PC-3 (cell line): Measurements from ENCODE around the gene GPC4. TPM values are rescaled to one million over a fixed set of nuclear protein-coding genes. Genes with fewer than 3 reads are reported as not detected.
A peak's percentile ranks its signal among the peaks of the same experiment; 100 is the strongest.
"Not testable (repeated sequence)": the region's sequence is repeated elsewhere in the genome, so short reads cannot be mapped to it uniquely, and the experiment has no call there.

Experiments
- ATAC-seq: fragments of 200-7000 bp; cut with Tn5 transposase; 2 replicates; pipeline ENCODE4 v1.9.1; 2020; ENCODE audit warnings: mild to moderate bottlenecking, moderate library complexity
- BruUV-seq: library from RNA; stranded (reverse); fragments of 400-500 nt; replicated peaks from 2 replicates; lab custom pipeline; 2021; lab: Mats Ljungman, UMichigan
- CTCF ChIA-PET: fragments of 300-600 bp; sonication (Branson Sonifier 250); formaldehyde crosslinking; loops from one replicate; lab custom pipeline; 2022; ENCODE audit warnings: antibody characterized with exemption; lab: Charles Lee
- POLR2A ChIA-PET: fragments of 300-600 bp; sonication (Branson Sonifier 250); formaldehyde crosslinking; loops from one replicate; lab custom pipeline; 2022; ENCODE audit warnings: antibody characterized with exemption; ENCODE audit not compliant: unreplicated experiment; lab: Charles Lee
- DNase-seq: peaks from one replicate; pipeline ENCODE4 v3.0.0-alpha.2; 2015
- H2AFZ ChIP-seq: fragments of 300-600 bp; sonication (generic); 2 replicates; pipeline ENCODE4 v1.6.0; 2016; ENCODE audit warnings: antibody characterized with exemption, low read length
- H3F3A ChIP-seq: fragments of 300-600 bp; sonication (generic); one replicate; pipeline ENCODE4 v1.6.0; 2017; ENCODE audit warnings: antibody characterized with exemption, low read length, control low read depth, mild to moderate bottlenecking; ENCODE audit not compliant: unreplicated experiment
- H3K27ac ChIP-seq: fragments of 300-600 bp; sonication (generic); 2 replicates; pipeline ENCODE4 v1.5.1; 2016; ENCODE audit warnings: mild to moderate bottlenecking, low read length
- H3K27me3 ChIP-seq: fragments of 300-600 bp; sonication (generic); 2 replicates; pipeline ENCODE4 v1.6.1; 2016; ENCODE audit warnings: low read length, mixed read lengths
- H3K36me3 ChIP-seq: fragments of 300-600 bp; sonication (generic); 2 replicates; pipeline ENCODE4 v1.6.1; 2016; ENCODE audit warnings: low read depth, mixed run types, low read length, mixed read lengths
- H3K4me1 ChIP-seq: fragments of 300-600 bp; sonication (generic); 2 replicates; pipeline ENCODE4 v1.5.1; 2016; ENCODE audit warnings: low read length; ENCODE audit not compliant: insufficient read depth
- H3K4me2 ChIP-seq: fragments of 300-600 bp; sonication (generic); 2 replicates; pipeline ENCODE4 v1.6.0; 2016; ENCODE audit warnings: low read length
- H3K4me3 ChIP-seq: fragments of 300-600 bp; sonication (generic); 2 replicates; pipeline ENCODE4 v1.5.1; 2016; ENCODE audit warnings: mild to moderate bottlenecking, low read length, mixed read lengths
- H3K79me2 ChIP-seq: fragments of 300-600 bp; sonication (generic); 2 replicates; pipeline ENCODE4 v1.6.1; 2017; ENCODE audit warnings: low read length, mixed read lengths
- H3K9ac ChIP-seq: fragments of 300-600 bp; sonication (generic); 2 replicates; pipeline ENCODE4 v1.6.0; 2016; ENCODE audit warnings: mild to moderate bottlenecking, low read length
- H3K9me2 ChIP-seq: fragments of 300-600 bp; sonication (generic); replicated peaks from 2 replicates; pipeline ENCODE4 v1.6.1; 2016; ENCODE audit warnings: mixed run types, low read length, mixed read lengths
- H3K9me3 ChIP-seq: fragments of 300-600 bp; sonication (generic); 2 replicates; pipeline ENCODE4 v1.6.1; 2016; ENCODE audit warnings: low read length, mixed read lengths
- H4K20me1 ChIP-seq: fragments of 300-600 bp; sonication (generic); 2 replicates; pipeline ENCODE4 v1.6.1; 2016; ENCODE audit warnings: low read length, mixed read lengths
- CTCF ChIP-seq: fragments of 300-600 bp; sonication (generic); conservative IDR thresholded peaks from 2 replicates; pipeline ENCODE4 v1.5.1; 2017; ENCODE audit warnings: antibody characterized with exemption, low read depth, mild to moderate bottlenecking, low read length
- EZH2 ChIP-seq: fragments of 300-600 bp; sonication (generic); IDR thresholded peaks from one replicate; pipeline ENCODE4 v1.6.1; 2017; ENCODE audit warnings: antibody characterized with exemption, mild to moderate bottlenecking, low read length; ENCODE audit not compliant: unreplicated experiment
- EZH2phosphoT487 ChIP-seq: fragments of 300-600 bp; sonication (generic); IDR thresholded peaks from 2 replicates; pipeline ENCODE4 v1.6.1; 2018; ENCODE audit warnings: mild to moderate bottlenecking, antibody characterized with exemption, low read length, borderline replicate concordance
- intact Hi-C: fragments of 100-400 bp; cut with micrococcal nuclease; formaldehyde crosslinking; loops from 2 replicates; pipeline ENCODE4 v1.9.0; 2023
- total RNA-seq: library from RNA; depleted of rRNA; stranded (reverse); fragments of >200 nt; gene quantifications from 2 replicates; pipeline ENCODE4 v1.2.3, GENCODE V29; 2014

Gene GPC4
- total RNA-seq, 1 experiment from 2014 or later = 4.0 TPM

GRCh38 chrX:133330956-133331355 lies 84.3 kb downstream of the GPC4 start:
- no peaks in the 10 kb centered on the region for H3K9me2 ChIP-seq
- POLR2A ChIA-PET = no interaction called here

GRCh38 chrX:133325422-133325821 lies 89.9 kb downstream of the GPC4 start:
- intact Hi-C loops = loop anchor here (1.0 to 10.0 kb wide), 2 partner anchors 28 to 71 kb away; no protein-coding TSS in a partner anchor
- H2AFZ ChIP-seq = no peak overlapping the region
- no peak overlapping the region for H3K27ac ChIP-seq
- no peaks in the 10 kb centered on the region for H3K9me2 ChIP-seq
- TF ChIP-seq EZH2 (no peak), CTCF (no peak), EZH2phosphoT487 (no peak)
- no peaks in the 10 kb centered on the region for H4K20me1 ChIP-seq
- H3K4me1 ChIP-seq = peaks cover 11% of the 10 kb centered on the region; the same call in 1 of the 2 replicates
- no peaks in the 10 kb centered on the region for H3K9me3 ChIP-seq
- ChIA-PET POLR2A (no interaction called here), CTCF (no interaction called here)
- no TSS peak for BruUV-seq
- no peaks in the 10 kb centered on the region for H3K36me3 ChIP-seq
- no peak overlapping the region for H3K9ac ChIP-seq
- H3K4me2 ChIP-seq = no peak overlapping the region
- ATAC-seq (peak; percentile 70), DNase-seq (peak; percentile 36)
- no peaks in the 10 kb centered on the region for H3F3A ChIP-seq
- H3K27me3 ChIP-seq = no peaks in the 10 kb centered on the region
- H3K79me2 ChIP-seq = no peaks in the 10 kb centered on the region
- H3K4me3 ChIP-seq = no peak overlapping the region

More at GRCh38 chrX:133330956-133331355, 84.3 kb downstream of the GPC4 start:
- DNase-seq = no peak
- intact Hi-C loops = no loop called here
- no peak overlapping the region for H3K4me3 ChIP-seq
- no peaks in the 10 kb centered on the region for H3K4me1 ChIP-seq
- BruUV-seq = no TSS peak
- no peaks in the 10 kb centered on the region for H3K9me3 ChIP-seq
- no peak for ATAC-seq
- H3K36me3 ChIP-seq = no peaks in the 10 kb centered on the region
- no peaks in the 10 kb centered on the region for H3K79me2 ChIP-seq
- no peak overlapping the region for H3K4me2 ChIP-seq
- no peaks in the 10 kb centered on the region for H3F3A ChIP-seq
- no peak overlapping the region for H3K9ac ChIP-seq
- TF ChIP-seq EZH2 = no peak
- no peak for TF ChIP-seq EZH2phosphoT487
- no peak for TF ChIP-seq CTCF
- no peak overlapping the region for H2AFZ ChIP-seq
- H4K20me1 ChIP-seq = no peaks in the 10 kb centered on the region
- CTCF ChIA-PET = no interaction called here
- no peak overlapping the region for H3K27ac ChIP-seq
- no peaks in the 10 kb centered on the region for H3K27me3 ChIP-seq

GRCh38 chrX:133323431-133323830 lies 91.9 kb downstream of the GPC4 start:
- peaks cover 11% of the 10 kb centered on the region; the same call in 1 of the 2 replicates for H3K4me1 ChIP-seq
- BruUV-seq = no TSS peak
- no peaks in the 10 kb centered on the region for H3K36me3 ChIP-seq
- H3K9me2 ChIP-seq = no peaks in the 10 kb centered on the region
- POLR2A ChIA-PET = no interaction called here
- H3K27me3 ChIP-seq = no peaks in the 10 kb centered on the region
- H3K79me2 ChIP-seq = no peaks in the 10 kb centered on the region
- H3K9me3 ChIP-seq = no peaks in the 10 kb centered on the region
- ATAC-seq (no peak), DNase-seq (no peak)
- intact Hi-C loops = loop anchor here (10.0 kb wide), 1 partner anchor 69 kb away; no protein-coding TSS in a partner anchor
- CTCF ChIA-PET = interaction anchor here (0.8 kb wide), 1 partner anchor 12 kb away, joined by 3 read pairs; no protein-coding TSS in a partner anchor
- H4K20me1 ChIP-seq = no peaks in the 10 kb centered on the region
- H3K4me3 ChIP-seq = no peak overlapping the region
- H2AFZ ChIP-seq = no peak overlapping the region
- H3K4me2 ChIP-seq = no peak overlapping the region
- no peak for TF ChIP-seq EZH2
- no peak overlapping the region for H3K27ac ChIP-seq
- H3F3A ChIP-seq = no peaks in the 10 kb centered on the region
- no peak overlapping the region for H3K9ac ChIP-seq

GRCh38 chrX:133322269-133322668 lies 93.0 kb downstream of the GPC4 start:
- ATAC-seq, H3K9ac ChIP-seq, H3K9me3 ChIP-seq, H3K27me3 ChIP-seq, H3K4me3 ChIP-seq, H3K9me2 ChIP-seq, H4K20me1 ChIP-seq, H3K79me2 ChIP-seq, H3K27ac ChIP-seq, BruUV-seq, H2AFZ ChIP-seq, CTCF ChIA-PET, DNase-seq, POLR2A ChIA-PET, H3F3A ChIP-seq, H3K4me2 ChIP-seq, H3K36me3 ChIP-seq: not testable (repeated sequence)
- intact Hi-C loops = loop anchor here (10.0 kb wide), 1 partner anchor 67 kb away; no protein-coding TSS in a partner anchor
- peaks cover 11% of the 10 kb centered on the region; the same call in 1 of the 2 replicates for H3K4me1 ChIP-seq
